Left colon (tissue), 2 donors: Measurements from ENCODE around the gene TRAF3IP1. TPM values are rescaled to one million over a fixed set of nuclear protein-coding genes. Genes with fewer than 3 reads are reported as not detected.
"Not testable (repeated sequence)": the region's sequence is repeated elsewhere in the genome, so short reads cannot be mapped to it uniquely, and the experiment has no call there.

Source experiments
- ATAC-seq: fragments of 200-7000 bp; cut with Tn5 transposase; one replicate; pipeline ENCODE4 v1.9.1; 2020; ENCODE audit warnings: mild to moderate bottlenecking, moderate library complexity
- DNase-seq, 2 donors: peaks; one replicate each; pipeline ENCODE4 v3.0.0-alpha.2; 2020
- intact Hi-C, 2 donors: fragments of 100-400 bp; cut with DNase I in 1 of 2; cut with micrococcal nuclease in 1 of 2; formaldehyde crosslinking; loops; one replicate each; pipeline versions ENCODE4 v1.11.2 to v1.14.0; 2022; cut with DNase I, micrococcal nuclease
- long read RNA-seq: library from polyadenylated mRNA; unstranded; transcript quantifications from one replicate; pipeline ENCODE4 v2.0.0, GENCODE V29; 2021
- total RNA-seq, 2 donors: library from RNA; stranded (reverse); fragmentation: NEBNext Ultra II Directional; extraction: Animal tissue kit (Norgen Biotek cat#: 25700); gene quantifications; one replicate each; pipeline ENCODE4 v1.2.1, GENCODE V29; 2021
- donor health status: DM: no; HTN: no; CAD: no.
- donor health status: DM: yes; HTN: yes; CAD: no.

The TRAF3IP1 gene
- 10 to 100 TPM; 18.0 to 23.3 TPM for total RNA-seq
- long read RNA-seq, partial matches to known transcripts, result 7 of 15 reads
- long read RNA-seq, other reads (novel, unspliced or antisense), result 8 of 15 reads

- intact Hi-C loops, result no loop called here
- ATAC-seq, result peak; percentile 96
- DNase-seq, result peak; percentile 94 to 95
These were observed at the start of gene TRAF3IP1 for GRCh38 chr2:238320246-238320647. Gene TRAF3IP1, plus strand, starts transcription at chr2:238320518. Its CDS starts 145 bp downstream, at chr2:238320663.

GRCh38 chr2:238270606-238271005 is 49.7 kb upstream of the TRAF3IP1 start:
- intact Hi-C loops, result no loop called here
- ATAC-seq (no peak), DNase-seq (no peak)

- intact Hi-C loops, result no loop called here
- no peak for ATAC-seq
These were observed 49.2 kb upstream of the TRAF3IP1 start for GRCh38 chr2:238271061-238271554.

GRCh38 chr2:238271686-238272085 is 48.6 kb upstream of the TRAF3IP1 start:
- ATAC-seq, intact Hi-C loops, DNase-seq: not testable (repeated sequence)

More at GRCh38 chr2:238271061-238271554, 49.2 kb upstream of the TRAF3IP1 start:
- no peak for DNase-seq

GRCh38 chr2:238272156-238272555 is 48.2 kb upstream of the TRAF3IP1 start:
- intact Hi-C loops, result no loop called here
- DNase-seq (no peak), ATAC-seq (no peak)

- intact Hi-C loops, result not testable (repeated sequence)
- peak; percentile 81 for ATAC-seq
- DNase-seq, result peak in 1 of 2 donors; percentile 67
These were observed 46.9 kb upstream of the TRAF3IP1 start for GRCh38 chr2:238273433-238273832.

GRCh38 chr2:238274152-238274865 is 46.0 kb upstream of the TRAF3IP1 start:
- ATAC-seq (peak; percentile 87), DNase-seq (peak; percentile 62 to 67)
- intact Hi-C loops, result no loop called here

- no peak for DNase-seq
- ATAC-seq, result no peak
- intact Hi-C loops, result no loop called here
These were observed 42.6 kb upstream of the TRAF3IP1 start for GRCh38 chr2:238277695-238278094.

GRCh38 chr2:238278626-238279323 is 41.5 kb upstream of the TRAF3IP1 start:
- DNase-seq (no peak), ATAC-seq (no peak)
- intact Hi-C loops, result no loop called here

- intact Hi-C loops, result no loop called here
- no peak for DNase-seq
These were observed 41.0 kb upstream of the TRAF3IP1 start for GRCh38 chr2:238279324-238279682.

GRCh38 chr2:238280083-238280825 is 40.1 kb upstream of the TRAF3IP1 start:
- ATAC-seq (peak; percentile 77), DNase-seq (peak; percentile 56 to 65)
- intact Hi-C loops, result no loop called here

More at GRCh38 chr2:238279324-238279682, 41.0 kb upstream of the TRAF3IP1 start:
- no peak for ATAC-seq

- ATAC-seq, result no peak
- intact Hi-C loops, result no loop called here
- DNase-seq, result no peak
These were observed 38.4 kb upstream of the TRAF3IP1 start for GRCh38 chr2:238281826-238282480.

- DNase-seq, result no peak
- intact Hi-C loops, result no loop called here
- ATAC-seq, result no peak
These were observed 37.2 kb upstream of the TRAF3IP1 start for GRCh38 chr2:238282861-238283738.

- intact Hi-C loops, result no loop called here
- peak in 1 of 2 donors; percentile 51 for DNase-seq
- no peak for ATAC-seq
These were observed 35.4 kb upstream of the TRAF3IP1 start for GRCh38 chr2:238284802-238285515.

GRCh38 chr2:238285653-238286082 is 34.6 kb upstream of the TRAF3IP1 start:
- intact Hi-C loops, result no loop called here
- ATAC-seq, result peak; percentile 57
- DNase-seq, result peak; percentile 87 to 92

- DNase-seq (no peak), ATAC-seq (peak; percentile 3)
- intact Hi-C loops, result no loop called here
These were observed 34.2 kb upstream of the TRAF3IP1 start for GRCh38 chr2:238286095-238286494.

- DNase-seq (peak; percentile 63 to 75), ATAC-seq (peak; percentile 5)
- intact Hi-C loops, result no loop called here
These were observed 33.8 kb upstream of the TRAF3IP1 start for GRCh38 chr2:238286551-238286950.
